K562 (cell line): ENCODE results near the gene CPEB1. TPM values are rescaled to one million over a fixed set of nuclear protein-coding genes. Genes with fewer than 3 reads are reported as not detected.

Experiments used
- CTCF ChIP-seq, 3 experiments: IDR thresholded peaks in 2 of 3; conservative IDR thresholded peaks in 1 of 3; 2 replicates each; pipeline ENCODE4 v1.5.1; 2011 to 2012; ENCODE audit warnings: low read length in 3 of 3, mild to moderate bottlenecking in 3 of 3, control low read depth in 2 of 3, improper control_type of control experiment in 1 of 3, inconsistent platforms in 1 of 3, low read depth in 1 of 3, mixed read lengths in 1 of 3, moderate library complexity in 1 of 3; ENCODE audit not compliant: insufficient read depth in 2 of 3
- CUX1 ChIP-seq: fragments of 200-800 bp; sonication (Bioruptor generic); IDR thresholded peaks from 2 replicates; pipeline ENCODE4 v1.6.1; 2016; ENCODE audit warnings: missing genetic modification characterization, missing compliant biosample characterization
- HNRNPK ChIP-seq: fragments of 200-400 bp; formaldehyde crosslinking; IDR thresholded peaks from one replicate; pipeline ENCODE4 v1.6.1; 2018; ENCODE audit warnings: mild to moderate bottlenecking, low read depth, low read length; ENCODE audit not compliant: poor library complexity, severe bottlenecking
- KLF13 ChIP-seq: fragments of 450-650 bp; IDR thresholded peaks from 2 replicates; pipeline ENCODE4 v1.6.1; 2016; ENCODE audit warnings: missing genetic modification characterization, low read depth, mild to moderate bottlenecking, missing compliant biosample characterization, moderate library complexity, borderline replicate concordance
- MNT ChIP-seq, 2 experiments: fragments of 450-650 bp; conservative IDR thresholded peaks; 2 replicates each; pipeline ENCODE4 v1.6.1; 2017; ENCODE audit warnings: mild to moderate bottlenecking in 2 of 2, moderate library complexity in 2 of 2
- SNAPC5 ChIP-seq: fragments of 250-450 bp; sonication (Bioruptor Pico); IDR thresholded peaks from 2 replicates; pipeline ENCODE4 v1.8.0; 2021; ENCODE audit warnings: moderate library complexity, mild to moderate bottlenecking, inconsistent platforms
- SRF ChIP-seq, 2 experiments: fragments of 250-450, 450-650 bp in 1 of 2; sonication (Bioruptor Pico) in 1 of 2; sonication (generic) in 1 of 2; formaldehyde crosslinking; IDR thresholded peaks; 2 replicates each; pipeline versions ENCODE4 v1.5.0 to v1.5.1; 2020 to 2022; ENCODE audit warnings: mild to moderate bottlenecking in 1 of 2, missing genetic modification reagents in 1 of 2
- THAP12 ChIP-seq: fragments of 250-450 bp; sonication (Bioruptor Pico); IDR thresholded peaks from 2 replicates; pipeline ENCODE4 v1.9.0; 2021; ENCODE audit warnings: mild to moderate bottlenecking, inconsistent platforms
- ZNF347 ChIP-seq: fragments of 450-650 bp; formaldehyde crosslinking; IDR thresholded peaks from 2 replicates; pipeline ENCODE4 v1.4.0; 2020; ENCODE audit warnings: low read depth, mild to moderate bottlenecking, moderate library complexity
- polyA plus RNA-seq, 8 experiments: library from polyadenylated mRNA; depleted of rRNA in 4 of 8; stranded (reverse) in 5 of 8; unstranded in 3 of 8; fragments of >200 nt; fragmentation: Nextera tagmentation in 2 of 8; fragmentation: Illumina TruSeq in 1 of 8; extraction: Ambion mirVana in 2 of 8; extraction: Trizol in 1 of 8; gene quantifications; 2 replicates each; pipeline versions ENCODE4 v1.2.1 to v1.2.3, GENCODE V29; 2011 to 2014; ENCODE audit warnings: inconsistent platforms in 1 of 8, missing spikeins in 1 of 8
- total RNA-seq, 7 experiments: library from RNA; depleted of rRNA in 6 of 7; stranded (reverse); fragments of >200 nt in 6 of 7; fragmentation: Illumina TruSeq in 2 of 7; extraction: Trizol in 2 of 7; gene quantifications; 2 replicates each; pipeline versions ENCODE4 v1.2.1 to v1.2.3, GENCODE V29; 2011 to 2021; ENCODE audit warnings: low replicate concordance in 1 of 7

Gene CPEB1
- total and polyA plus RNA-seq, 9 of the 15 experiments (the other 6 are each of a cell fraction or from before 2014, with no cell fraction given): 2.2 to 13.4 (median 9.7) TPM

- TF ChIP-seq CUX1 (CRISPR knock-in tag) (no peak), SRF (CRISPR knock-in tag; IDR thresholded peaks at IDR 0.05) (no peak), THAP12 (no peak), KLF13 (tag) (no peak), HNRNPK (no peak), MNT (conservative IDR thresholded peaks at IDR 0.05) (no peak), CTCF (IDR thresholded peaks at IDR 0.05 in 2 of 3, conservative IDR thresholded peaks at IDR 0.05 in 1 of 3; ENCODE audit: insufficient read depth in 2 of 3, low read depth in 1 of 3, low read length in 3 of 3) (peak; percentile 17 to 49 (median 47); a peak in 3 of 6 replicates), ZNF347 (CRISPR knock-in tag) (no peak), SNAPC5 (CRISPR knock-in tag) (no peak)
Observed at GRCh38 chr15:82621970-82622369, 25.2 kb downstream of the CPEB1 start (continued).
